Measurements from ENCODE around the gene TEX2.

Gene TEX2

GRCh38 chr17:64110379-64111152, 152.5 kb downstream of the TEX2 start:
- Histone ChIP-seq H3K4me1 (ENCODE audit: control insufficient read depth, insufficient read depth, low read length) (peaks cover 2% of the 10 kb centered on the region), H3K27me3 (ENCODE audit: control insufficient read depth in 1 of 2, insufficient read depth in 2 of 2, low read length in 2 of 2) (no peaks in the 10 kb centered on the region), H3K27ac (ENCODE audit: low read length) (no peak overlapping the region), H3K9me3 (ENCODE audit: control insufficient read depth in 2 of 2, low read length in 2 of 2) (no peaks in the 10 kb centered on the region), H3K9ac (ENCODE audit: low read length in 2 of 2) (no peak overlapping the region), H3K4me3 (ENCODE audit: low read length in 2 of 2) (no peak overlapping the region), H3K36me3 (ENCODE audit: control insufficient read depth in 2 of 2, insufficient read depth in 2 of 2, low read length in 2 of 2) (no peaks in the 10 kb centered on the region)

- Histone ChIP-seq H3K27me3 (ENCODE audit: control insufficient read depth in 1 of 2, insufficient read depth in 2 of 2, low read length in 2 of 2) (no peaks in the 10 kb centered on the region), H3K27ac (ENCODE audit: low read length) (no peak overlapping the region), H3K4me1 (ENCODE audit: control insufficient read depth, insufficient read depth, low read length) (peaks cover 2% of the 10 kb centered on the region), H3K4me3 (ENCODE audit: low read length in 2 of 2) (no peak overlapping the region), H3K9me3 (ENCODE audit: control insufficient read depth in 2 of 2, low read length in 2 of 2) (no peaks in the 10 kb centered on the region), H3K9ac (ENCODE audit: low read length in 2 of 2) (no peak overlapping the region), H3K36me3 (ENCODE audit: control insufficient read depth in 2 of 2, insufficient read depth in 2 of 2, low read length in 2 of 2) (no peaks in the 10 kb centered on the region)
Measured at GRCh38 chr17:64109400-64109799, 153.7 kb downstream of the TEX2 start.

GRCh38 chr17:64107500-64108236, 155.4 kb downstream of the TEX2 start:
- H3K4me3 ChIP-seq (ENCODE audit: low read length in 2 of 2), result no peak overlapping the region
- no peak overlapping the region for H3K27ac ChIP-seq (ENCODE audit: low read length)
- H3K4me1 ChIP-seq (ENCODE audit: control insufficient read depth, insufficient read depth, low read length), result peaks cover 2% of the 10 kb centered on the region
- H3K36me3 ChIP-seq (ENCODE audit: control insufficient read depth in 2 of 2, insufficient read depth in 2 of 2, low read length in 2 of 2), result no peaks in the 10 kb centered on the region
- no peaks in the 10 kb centered on the region for H3K9me3 ChIP-seq (ENCODE audit: control insufficient read depth in 2 of 2, low read length in 2 of 2)
- no peak overlapping the region for H3K9ac ChIP-seq (ENCODE audit: low read length in 2 of 2)
- no peaks in the 10 kb centered on the region for H3K27me3 ChIP-seq (ENCODE audit: control insufficient read depth in 1 of 2, insufficient read depth in 2 of 2, low read length in 2 of 2)

- Histone ChIP-seq H3K27ac (ENCODE audit: low read length) (no peak overlapping the region), H3K9ac (ENCODE audit: low read length in 2 of 2) (no peak overlapping the region), H3K27me3 (ENCODE audit: control insufficient read depth in 1 of 2, insufficient read depth in 2 of 2, low read length in 2 of 2) (no peaks in the 10 kb centered on the region), H3K9me3 (ENCODE audit: control insufficient read depth in 2 of 2, low read length in 2 of 2) (no peaks in the 10 kb centered on the region), H3K4me3 (ENCODE audit: low read length in 2 of 2) (no peak overlapping the region), H3K4me1 (ENCODE audit: control insufficient read depth, insufficient read depth, low read length) (peaks cover 2% of the 10 kb centered on the region), H3K36me3 (ENCODE audit: control insufficient read depth in 2 of 2, insufficient read depth in 2 of 2, low read length in 2 of 2) (no peaks in the 10 kb centered on the region)
Measured at GRCh38 chr17:64106918-64107317, 156.1 kb downstream of the TEX2 start.

- Histone ChIP-seq H3K9ac (ENCODE audit: low read length in 2 of 2) (no peak overlapping the region), H3K4me3 (ENCODE audit: low read length in 2 of 2) (no peak overlapping the region), H3K4me1 (ENCODE audit: control insufficient read depth, insufficient read depth, low read length) (no peaks in the 10 kb centered on the region), H3K9me3 (ENCODE audit: control insufficient read depth in 2 of 2, low read length in 2 of 2) (no peaks in the 10 kb centered on the region), H3K27me3 (ENCODE audit: control insufficient read depth in 1 of 2, insufficient read depth in 2 of 2, low read length in 2 of 2) (no peaks in the 10 kb centered on the region), H3K27ac (ENCODE audit: low read length) (no peak overlapping the region), H3K36me3 (ENCODE audit: control insufficient read depth in 2 of 2, insufficient read depth in 2 of 2, low read length in 2 of 2) (no peaks in the 10 kb centered on the region)
Measured at GRCh38 chr17:64103391-64104364, 159.4 kb downstream of the TEX2 start.

GRCh38 chr17:64102627-64103390, 160.3 kb downstream of the TEX2 start:
- Histone ChIP-seq H3K9me3 (ENCODE audit: control insufficient read depth in 2 of 2, low read length in 2 of 2) (no peaks in the 10 kb centered on the region), H3K4me3 (ENCODE audit: low read length in 2 of 2) (no peak overlapping the region), H3K27me3 (ENCODE audit: control insufficient read depth in 1 of 2, insufficient read depth in 2 of 2, low read length in 2 of 2) (no peaks in the 10 kb centered on the region), H3K36me3 (ENCODE audit: control insufficient read depth in 2 of 2, insufficient read depth in 2 of 2, low read length in 2 of 2) (no peaks in the 10 kb centered on the region), H3K27ac (ENCODE audit: low read length) (no peak overlapping the region), H3K9ac (ENCODE audit: low read length in 2 of 2) (no peak overlapping the region), H3K4me1 (ENCODE audit: control insufficient read depth, insufficient read depth, low read length) (no peaks in the 10 kb centered on the region)

GRCh38 chr17:64099543-64099942, 163.5 kb downstream of the TEX2 start:
- Histone ChIP-seq H3K27ac (ENCODE audit: low read length) (no peak overlapping the region), H3K9ac (ENCODE audit: low read length in 2 of 2) (no peak overlapping the region), H3K9me3 (ENCODE audit: control insufficient read depth in 2 of 2, low read length in 2 of 2) (no peaks in the 10 kb centered on the region), H3K4me1 (ENCODE audit: control insufficient read depth, insufficient read depth, low read length) (no peaks in the 10 kb centered on the region), H3K27me3 (ENCODE audit: control insufficient read depth in 1 of 2, insufficient read depth in 2 of 2, low read length in 2 of 2) (no peaks in the 10 kb centered on the region), H3K36me3 (ENCODE audit: control insufficient read depth in 2 of 2, insufficient read depth in 2 of 2, low read length in 2 of 2) (peaks cover 3 to 5% of the 10 kb centered on the region in 2 donors), H3K4me3 (ENCODE audit: low read length in 2 of 2) (no peak overlapping the region)
